GM23338 (cell line): ENCODE data around the gene ERP44. TPM values are rescaled to one million over a fixed set of nuclear protein-coding genes. Genes with fewer than 3 reads are reported as not detected.

ENCODE experiments used
- ATAC-seq: fragments of 200-7000 bp; cut with Tn5 transposase; 3 replicates; pipeline ENCODE4 v1.9.1; 2020
- DNase-seq: peaks from one replicate; pipeline ENCODE4 v3.0.0-alpha.2; 2015; ENCODE audit warnings: low spot score
- H2AFZ ChIP-seq: fragments of 200-600 bp; sonication (generic); 2 replicates; pipeline ENCODE4 v1.8.0; 2016; ENCODE audit warnings: antibody characterized with exemption, mild to moderate bottlenecking, moderate library complexity
- H3F3A ChIP-seq: fragments of 200-600 bp; sonication (generic); replicated peaks from 2 replicates; pipeline ENCODE4 v1.8.0; 2017; ENCODE audit warnings: antibody characterized with exemption, mixed run types, low read depth
- H3K27ac ChIP-seq: fragments of 200-600 bp; sonication (generic); 2 replicates; pipeline ENCODE4 v1.6.1; 2016; ENCODE audit warnings: low read depth
- H3K27me3 ChIP-seq: fragments of 200-600 bp; sonication (generic); 2 replicates; pipeline ENCODE4 v1.8.0; 2016; ENCODE audit warnings: mild to moderate bottlenecking, mixed run types, moderate library complexity; ENCODE audit not compliant: insufficient read depth
- H3K36me3 ChIP-seq: fragments of 200-600 bp; sonication (generic); 2 replicates; pipeline ENCODE4 v1.8.0; 2016; ENCODE audit warnings: mild to moderate bottlenecking; ENCODE audit not compliant: insufficient read depth
- H3K4me1 ChIP-seq: fragments of 200-600 bp; sonication (generic); 2 replicates; pipeline ENCODE4 v1.8.0; 2016; ENCODE audit warnings: mild to moderate bottlenecking, moderate library complexity; ENCODE audit not compliant: insufficient read depth
- H3K4me2 ChIP-seq: fragments of 200-600 bp; sonication (generic); 2 replicates; pipeline ENCODE4 v1.7.1; 2017; ENCODE audit warnings: mixed run types
- H3K4me3 ChIP-seq: fragments of 200-600 bp; sonication (generic); 2 replicates; pipeline ENCODE4 v1.6.1; 2016; ENCODE audit warnings: mixed run types
- H3K79me2 ChIP-seq: fragments of 200-600 bp; sonication (generic); replicated peaks from 2 replicates; pipeline ENCODE4 v1.8.0; 2017; ENCODE audit warnings: mild to moderate bottlenecking; ENCODE audit not compliant: insufficient read depth
- H3K9me2 ChIP-seq: fragments of 200-600 bp; sonication (generic); 2 replicates; pipeline ENCODE4 v1.8.0; 2017; ENCODE audit not compliant: insufficient read depth
- H4K20me1 ChIP-seq: fragments of 200-600 bp; sonication (generic); replicated peaks from 2 replicates; pipeline ENCODE4 v1.8.0; 2017; ENCODE audit warnings: mild to moderate bottlenecking; ENCODE audit not compliant: insufficient read depth
- H3K27ac Mint-ChIP-seq: 2 replicates; pipeline ENCODE4 v1.8.0; 2020; ENCODE audit warnings: inconsistent platforms, mild to moderate bottlenecking, moderate library complexity, mixed read lengths
- H3K27me3 Mint-ChIP-seq: 3 replicates; pipeline ENCODE4 v1.8.0; 2022; ENCODE audit warnings: low read depth, mild to moderate bottlenecking, moderate library complexity, mixed read lengths, inconsistent platforms; ENCODE audit not compliant: insufficient read depth, poor library complexity
- H3K36me3 Mint-ChIP-seq: 3 replicates; pipeline ENCODE4 v1.8.0; 2021; ENCODE audit warnings: low read depth, mild to moderate bottlenecking, inconsistent platforms, moderate library complexity, mixed read lengths
- H3K4me1 Mint-ChIP-seq: 3 replicates; pipeline ENCODE4 v1.8.0; 2020; ENCODE audit warnings: mild to moderate bottlenecking, inconsistent platforms, mixed read lengths
- H3K4me3 Mint-ChIP-seq: 3 replicates; pipeline ENCODE4 v1.8.0; 2021; ENCODE audit warnings: moderate library complexity, mild to moderate bottlenecking, inconsistent platforms, mixed read lengths
- H3K9me3 Mint-ChIP-seq: 3 replicates; pipeline ENCODE4 v1.8.0; 2020; ENCODE audit warnings: moderate library complexity, mild to moderate bottlenecking, inconsistent platforms, mixed read lengths
- CREB1 ChIP-seq: fragments of 250-450 bp; sonication (Bioruptor Pico); IDR thresholded peaks from 2 replicates; pipeline ENCODE4 v1.5.0; 2020; ENCODE audit warnings: low read depth, mild to moderate bottlenecking, moderate library complexity
- ETS1 ChIP-seq: IDR thresholded peaks from 2 replicates; pipeline ENCODE4 v1.6.1; 2016; ENCODE audit warnings: antibody characterized with exemption
- EZH2 ChIP-seq: fragments of 200-600 bp; sonication (generic); IDR thresholded peaks from one replicate; pipeline ENCODE4 v1.8.0; 2017; ENCODE audit warnings: antibody characterized with exemption, mild to moderate bottlenecking, low read depth; ENCODE audit not compliant: unreplicated experiment
- EZH2phosphoT487 ChIP-seq: fragments of 200-600 bp; sonication (generic); IDR thresholded peaks from one replicate; pipeline ENCODE4 v1.8.1; 2018; ENCODE audit warnings: antibody characterized with exemption; ENCODE audit not compliant: unreplicated experiment
- JUNB ChIP-seq: IDR thresholded peaks from one replicate; pipeline ENCODE4 v1.6.1; 2016; ENCODE audit warnings: antibody characterized with exemption; ENCODE audit not compliant: unreplicated experiment
- NANOG ChIP-seq: IDR thresholded peaks from 2 replicates; pipeline ENCODE4 v1.6.1; 2016; ENCODE audit warnings: antibody characterized with exemption, borderline replicate concordance
- POLR2AphosphoS5 ChIP-seq: IDR thresholded peaks from 2 replicates; pipeline ENCODE4 v1.6.1; 2016; ENCODE audit warnings: antibody characterized with exemption, low read depth
- STAT1 ChIP-seq: IDR thresholded peaks from one replicate; pipeline ENCODE4 v1.6.1; 2016; ENCODE audit warnings: antibody characterized with exemption; ENCODE audit not compliant: unreplicated experiment
- ZNF114 ChIP-seq: fragments of 250-450 bp; sonication (Bioruptor Pico); IDR thresholded peaks from 2 replicates; pipeline ENCODE4 v1.5.0; 2020; ENCODE audit warnings: mild to moderate bottlenecking, moderate library complexity
- ZNF331 ChIP-seq: fragments of 250-450 bp; sonication (Bioruptor Pico); IDR thresholded peaks from 2 replicates; pipeline ENCODE4 v1.5.0; 2020; ENCODE audit warnings: low read depth, mild to moderate bottlenecking, moderate library complexity
- ZNF462 ChIP-seq: fragments of 250-450 bp; sonication (Bioruptor Pico); IDR thresholded peaks from 2 replicates; pipeline ENCODE4 v1.5.0; 2020; ENCODE audit warnings: mild to moderate bottlenecking, moderate library complexity
- polyA plus RNA-seq: library from polyadenylated mRNA; unstranded; fragments of >200 nt; fragmentation: Nextera tagmentation; extraction: Ambion mirVana; gene quantifications from 2 replicates; pipeline ENCODE4 v1.2.1, GENCODE V29; 2016
- total RNA-seq: library from RNA; depleted of rRNA; stranded (reverse); fragments of >200 nt; shearing (Covaris generic); gene quantifications from 2 replicates; pipeline ENCODE4 v1.2.3, GENCODE V29; 2014
- TF ChIP-seq, protein P1 (sequence below): IDR thresholded peaks from one replicate; pipeline ENCODE4 v1.6.1; 2018; ENCODE audit warnings: antibody characterized with exemption; ENCODE audit not compliant: unreplicated experiment
- TF ChIP-seq, protein P2 (sequence below), 2 experiments: fragments of 200-600 bp in 1 of 2; sonication (generic) in 1 of 2; conservative IDR thresholded peaks; 2 replicates each; pipeline versions ENCODE4 v1.5.1 to v1.6.1; 2016 to 2017; ENCODE audit warnings: antibody characterized with exemption in 2 of 2, low read depth in 2 of 2, mild to moderate bottlenecking in 2 of 2, moderate library complexity in 1 of 2

The ERP44 gene
- total and polyA plus RNA-seq, 2 experiments from 2014 or later, result 13.0 to 24.1 TPM

DNA sequence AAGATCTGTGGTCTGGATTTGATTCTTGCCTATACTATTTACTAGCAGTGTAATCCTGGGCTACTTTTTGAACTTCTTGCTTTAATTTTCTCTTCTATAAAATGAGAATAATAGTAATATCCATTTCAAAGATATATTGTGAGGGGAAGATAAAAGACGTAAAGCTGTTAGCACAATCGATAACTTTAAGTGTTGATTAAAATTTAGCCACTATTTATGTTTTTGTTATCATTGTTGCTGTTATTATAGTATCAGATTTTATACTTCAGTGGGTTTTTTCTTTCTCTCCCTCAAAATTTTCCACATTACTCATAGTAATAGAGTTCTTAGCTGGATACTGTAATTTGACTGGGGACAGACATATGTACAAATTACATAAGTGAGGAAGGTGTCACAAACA, 150.3 kb downstream of the ERP44 start:
- Histone ChIP-seq H3K4me3 (no peak overlapping the region), H3K27me3 (no peaks in the 10 kb centered on the region), H3K4me2 (no peak overlapping the region), H3K4me1 (no peaks in the 10 kb centered on the region), H3K27ac (no peak overlapping the region), H3K79me2 (no peaks in the 10 kb centered on the region), H4K20me1 (no peaks in the 10 kb centered on the region), H3K9me2 (no peaks in the 10 kb centered on the region), H3F3A (no peaks in the 10 kb centered on the region), H2AFZ (no peak overlapping the region), H3K36me3 (no peaks in the 10 kb centered on the region)
- no peak for DNase-seq
- no peaks in the 10 kb centered on the region for H3K4me1 Mint-ChIP-seq
- peaks cover 5% of the 10 kb centered on the region; the same call in 2 of the 3 replicates for H3K36me3 Mint-ChIP-seq
- H3K9me3 Mint-ChIP-seq, result no peaks in the 10 kb centered on the region
- no peak for ATAC-seq
- no peak overlapping the region for H3K4me3 Mint-ChIP-seq
- no peak overlapping the region for H3K27ac Mint-ChIP-seq
- no peaks in the 10 kb centered on the region for H3K27me3 Mint-ChIP-seq
- no peak for TF ChIP-seq ZNF114
- no peak for TF ChIP-seq CREB1 (CRISPR knock-in tag)
- TF ChIP-seq JUNB, result no peak
- TF ChIP-seq POLR2AphosphoS5, result no peak
- no peak for TF ChIP-seq ZNF331 (CRISPR knock-in tag)
- TF ChIP-seq STAT1, result no peak
- TF ChIP-seq ZNF462 (CRISPR knock-in tag), result no peak
- TF ChIP-seq EZH2, result no peak
- no peak for TF ChIP-seq EZH2phosphoT487
- no peak for TF ChIP-seq NANOG
- TF ChIP-seq, protein P1, sequence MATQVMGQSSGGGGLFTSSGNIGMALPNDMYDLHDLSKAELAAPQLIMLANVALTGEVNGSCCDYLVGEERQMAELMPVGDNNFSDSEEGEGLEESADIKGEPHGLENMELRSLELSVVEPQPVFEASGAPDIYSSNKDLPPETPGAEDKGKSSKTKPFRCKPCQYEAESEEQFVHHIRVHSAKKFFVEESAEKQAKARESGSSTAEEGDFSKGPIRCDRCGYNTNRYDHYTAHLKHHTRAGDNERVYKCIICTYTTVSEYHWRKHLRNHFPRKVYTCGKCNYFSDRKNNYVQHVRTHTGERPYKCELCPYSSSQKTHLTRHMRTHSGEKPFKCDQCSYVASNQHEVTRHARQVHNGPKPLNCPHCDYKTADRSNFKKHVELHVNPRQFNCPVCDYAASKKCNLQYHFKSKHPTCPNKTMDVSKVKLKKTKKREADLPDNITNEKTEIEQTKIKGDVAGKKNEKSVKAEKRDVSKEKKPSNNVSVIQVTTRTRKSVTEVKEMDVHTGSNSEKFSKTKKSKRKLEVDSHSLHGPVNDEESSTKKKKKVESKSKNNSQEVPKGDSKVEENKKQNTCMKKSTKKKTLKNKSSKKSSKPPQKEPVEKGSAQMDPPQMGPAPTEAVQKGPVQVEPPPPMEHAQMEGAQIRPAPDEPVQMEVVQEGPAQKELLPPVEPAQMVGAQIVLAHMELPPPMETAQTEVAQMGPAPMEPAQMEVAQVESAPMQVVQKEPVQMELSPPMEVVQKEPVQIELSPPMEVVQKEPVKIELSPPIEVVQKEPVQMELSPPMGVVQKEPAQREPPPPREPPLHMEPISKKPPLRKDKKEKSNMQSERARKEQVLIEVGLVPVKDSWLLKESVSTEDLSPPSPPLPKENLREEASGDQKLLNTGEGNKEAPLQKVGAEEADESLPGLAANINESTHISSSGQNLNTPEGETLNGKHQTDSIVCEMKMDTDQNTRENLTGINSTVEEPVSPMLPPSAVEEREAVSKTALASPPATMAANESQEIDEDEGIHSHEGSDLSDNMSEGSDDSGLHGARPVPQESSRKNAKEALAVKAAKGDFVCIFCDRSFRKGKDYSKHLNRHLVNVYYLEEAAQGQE, result no peak
- TF ChIP-seq, protein P2, sequence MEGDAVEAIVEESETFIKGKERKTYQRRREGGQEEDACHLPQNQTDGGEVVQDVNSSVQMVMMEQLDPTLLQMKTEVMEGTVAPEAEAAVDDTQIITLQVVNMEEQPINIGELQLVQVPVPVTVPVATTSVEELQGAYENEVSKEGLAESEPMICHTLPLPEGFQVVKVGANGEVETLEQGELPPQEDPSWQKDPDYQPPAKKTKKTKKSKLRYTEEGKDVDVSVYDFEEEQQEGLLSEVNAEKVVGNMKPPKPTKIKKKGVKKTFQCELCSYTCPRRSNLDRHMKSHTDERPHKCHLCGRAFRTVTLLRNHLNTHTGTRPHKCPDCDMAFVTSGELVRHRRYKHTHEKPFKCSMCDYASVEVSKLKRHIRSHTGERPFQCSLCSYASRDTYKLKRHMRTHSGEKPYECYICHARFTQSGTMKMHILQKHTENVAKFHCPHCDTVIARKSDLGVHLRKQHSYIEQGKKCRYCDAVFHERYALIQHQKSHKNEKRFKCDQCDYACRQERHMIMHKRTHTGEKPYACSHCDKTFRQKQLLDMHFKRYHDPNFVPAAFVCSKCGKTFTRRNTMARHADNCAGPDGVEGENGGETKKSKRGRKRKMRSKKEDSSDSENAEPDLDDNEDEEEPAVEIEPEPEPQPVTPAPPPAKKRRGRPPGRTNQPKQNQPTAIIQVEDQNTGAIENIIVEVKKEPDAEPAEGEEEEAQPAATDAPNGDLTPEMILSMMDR (conservative IDR thresholded peaks at IDR 0.05; ENCODE audit: low read depth in 2 of 2), result no peak
- no peak for TF ChIP-seq ETS1
